ENCODE results near the gene APEH.

APEH gene

DNA sequence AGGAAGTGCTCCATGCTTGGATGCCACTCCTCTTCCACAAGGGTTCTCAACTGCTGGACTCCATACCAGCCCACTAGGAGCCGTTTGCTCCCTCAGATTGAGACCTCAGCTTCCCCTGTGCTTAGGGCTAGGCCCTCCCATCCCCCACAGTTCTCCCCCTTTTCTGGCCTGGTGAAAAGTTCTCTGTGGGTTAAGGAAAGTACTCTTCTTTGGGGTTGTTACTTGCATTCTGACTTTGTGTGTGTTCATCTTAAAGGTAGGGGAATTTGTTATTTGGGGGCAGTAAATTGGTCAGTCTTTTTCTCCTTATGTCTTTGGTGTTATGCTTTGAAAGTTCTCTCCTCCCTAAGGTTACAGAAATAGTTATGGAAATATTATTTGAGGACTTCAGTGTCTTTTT, 24.0 kb upstream of the APEH start:
- DNase-seq (ENCODE audit: extremely low read depth in 1 of 2, low read depth in 1 of 2) = no peak

DNA sequence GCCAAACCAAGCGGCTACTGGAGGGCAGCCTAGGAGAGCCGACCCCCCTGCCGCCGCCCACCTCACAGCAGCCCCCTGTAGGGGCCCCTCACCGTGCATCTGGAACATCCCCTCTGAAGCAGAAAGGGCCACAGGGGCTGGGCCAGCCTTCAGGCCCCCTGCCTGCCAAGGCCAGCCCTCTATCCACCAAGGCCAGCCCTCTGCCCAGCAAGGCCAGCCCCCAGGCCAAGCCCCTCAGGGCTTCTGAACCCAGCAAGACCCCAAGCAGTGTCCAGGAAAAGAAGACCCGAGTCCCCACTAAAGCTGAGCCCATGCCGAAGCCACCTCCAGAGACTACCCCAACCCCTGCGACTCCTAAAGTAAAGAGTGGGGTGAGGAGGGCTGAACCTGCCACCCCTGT, 23.5 kb upstream of the APEH start:
- no peak for DNase-seq (ENCODE audit: extremely low read depth in 1 of 2, low read depth in 1 of 2)

DNA sequence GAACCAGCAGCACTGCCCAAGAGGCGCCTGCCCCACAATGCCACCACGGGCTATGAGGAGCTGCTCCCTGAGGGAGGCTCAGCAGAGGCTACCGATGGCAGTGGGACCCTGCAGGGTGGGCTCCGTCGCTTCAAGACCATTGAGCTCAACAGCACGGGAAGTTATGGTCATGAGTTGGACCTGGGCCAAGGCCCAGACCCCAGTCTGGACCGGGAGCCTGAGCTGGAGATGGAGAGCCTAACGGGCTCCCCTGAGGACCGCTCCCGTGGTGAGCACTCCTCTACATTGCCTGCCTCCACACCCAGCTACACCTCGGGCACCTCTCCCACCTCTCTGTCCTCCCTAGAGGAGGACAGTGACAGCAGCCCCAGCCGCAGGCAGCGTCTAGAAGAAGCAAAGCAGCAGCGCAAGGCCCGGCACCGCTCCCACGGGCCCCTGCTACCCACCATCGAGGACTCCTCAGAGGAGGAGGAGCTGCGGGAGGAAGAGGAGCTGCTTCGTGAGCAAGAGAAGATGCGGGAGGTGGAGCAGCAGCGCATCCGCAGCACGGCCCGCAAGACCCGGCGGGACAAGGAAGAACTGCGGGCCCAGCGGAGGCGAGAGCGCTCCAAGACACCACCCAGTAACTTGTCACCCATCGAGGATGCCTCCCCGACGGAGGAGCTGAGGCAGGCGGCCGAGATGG, 21.8 kb upstream of the APEH start:
- DNase-seq (ENCODE audit: extremely low read depth in 1 of 2, low read depth in 1 of 2) = no peak

DNA sequence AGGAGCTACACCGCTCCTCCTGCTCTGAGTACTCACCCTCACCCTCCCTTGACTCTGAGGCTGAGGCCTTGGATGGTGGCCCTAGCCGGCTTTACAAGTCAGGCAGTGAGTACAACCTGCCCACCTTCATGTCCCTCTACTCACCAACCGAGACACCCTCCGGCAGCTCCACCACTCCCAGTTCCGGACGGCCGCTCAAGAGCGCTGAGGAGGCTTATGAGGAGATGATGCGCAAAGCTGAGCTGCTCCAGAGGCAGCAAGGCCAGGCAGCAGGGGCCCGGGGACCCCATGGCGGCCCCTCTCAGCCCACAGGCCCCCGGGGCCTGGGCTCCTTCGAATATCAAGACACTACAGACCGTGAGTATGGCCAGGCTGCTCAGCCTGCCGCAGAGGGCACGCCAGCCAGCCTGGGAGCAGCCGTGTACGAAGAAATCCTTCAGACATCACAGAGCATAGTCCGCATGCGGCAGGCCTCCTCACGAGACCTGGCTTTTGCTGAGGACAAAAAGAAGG, 21.2 kb upstream of the APEH start:
- no peak for DNase-seq (ENCODE audit: extremely low read depth in 1 of 2, low read depth in 1 of 2)

DNA sequence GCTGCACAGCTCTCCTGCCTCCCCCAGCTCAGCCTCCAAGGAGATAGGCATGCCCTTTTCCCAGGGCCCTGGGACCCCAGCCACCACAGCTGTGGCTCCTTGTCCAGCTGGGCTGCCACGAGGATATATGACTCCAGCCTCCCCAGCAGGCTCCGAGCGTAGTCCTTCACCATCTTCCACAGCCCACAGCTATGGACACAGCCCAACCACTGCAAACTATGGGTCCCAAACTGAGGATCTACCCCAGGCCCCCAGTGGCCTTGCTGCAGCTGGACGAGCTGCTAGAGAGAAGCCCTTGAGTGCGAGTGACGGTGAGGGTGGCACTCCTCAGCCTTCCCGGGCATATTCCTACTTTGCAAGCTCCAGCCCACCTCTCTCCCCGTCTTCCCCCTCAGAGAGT, 20.5 kb upstream of the APEH start:
- no peak for DNase-seq (ENCODE audit: extremely low read depth in 1 of 2, low read depth in 1 of 2)

DNA sequence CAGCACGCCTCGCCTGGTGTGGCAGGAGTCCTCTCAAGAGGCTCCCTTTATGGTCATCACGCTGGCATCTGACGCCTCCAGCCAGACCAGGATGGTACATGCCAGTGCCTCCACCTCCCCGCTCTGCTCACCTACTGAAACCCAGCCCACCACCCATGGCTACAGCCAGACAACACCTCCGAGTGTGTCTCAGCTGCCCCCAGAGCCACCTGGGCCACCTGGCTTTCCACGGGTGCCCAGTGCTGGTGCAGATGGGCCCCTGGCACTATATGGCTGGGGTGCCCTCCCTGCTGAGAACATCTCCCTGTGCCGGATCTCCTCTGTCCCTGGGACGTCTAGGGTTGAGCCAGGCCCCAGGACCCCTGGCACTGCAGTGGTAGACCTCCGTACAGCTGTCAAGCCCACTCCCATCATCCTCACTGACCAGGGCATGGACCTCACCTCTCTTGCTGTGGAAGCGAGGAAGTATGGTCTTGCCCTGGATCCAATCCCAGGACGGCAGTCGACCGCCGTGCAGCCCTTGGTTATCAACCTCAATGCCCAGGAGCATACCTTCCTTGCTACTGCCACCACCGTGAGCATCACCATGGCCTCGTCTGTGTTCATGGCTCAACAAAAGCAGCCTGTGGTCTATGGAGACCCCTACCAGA, 19.9 kb upstream of the APEH start:
- DNase-seq (ENCODE audit: extremely low read depth in 1 of 2, low read depth in 1 of 2) = no peak

DNA sequence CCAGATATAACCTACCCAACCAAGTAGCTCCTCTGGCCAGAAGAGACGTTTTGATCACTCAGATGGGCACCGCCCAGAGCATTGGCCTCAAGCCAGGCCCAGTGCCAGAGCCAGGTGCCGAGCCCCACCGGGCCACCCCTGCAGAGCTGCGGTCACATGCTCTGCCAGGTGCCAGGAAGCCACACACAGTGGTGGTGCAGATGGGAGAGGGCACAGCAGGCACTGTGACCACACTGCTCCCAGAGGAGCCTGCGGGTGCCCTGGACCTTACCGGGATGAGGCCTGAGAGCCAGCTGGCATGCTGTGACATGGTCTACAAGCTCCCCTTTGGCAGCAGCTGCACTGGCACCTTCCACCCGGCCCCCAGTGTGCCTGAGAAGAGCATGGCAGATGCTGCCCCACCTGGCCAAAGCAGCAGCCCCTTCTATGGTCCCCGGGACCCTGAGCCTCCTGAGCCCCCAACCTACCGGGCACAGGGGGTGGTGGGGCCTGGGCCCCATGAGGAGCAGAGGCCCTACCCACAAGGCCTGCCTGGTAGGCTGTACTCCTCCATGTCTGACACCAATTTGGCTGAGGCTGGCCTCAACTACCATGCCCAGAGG, 19.1 kb upstream of the APEH start:
- no peak for DNase-seq (ENCODE audit: extremely low read depth in 1 of 2, low read depth in 1 of 2)

DNA sequence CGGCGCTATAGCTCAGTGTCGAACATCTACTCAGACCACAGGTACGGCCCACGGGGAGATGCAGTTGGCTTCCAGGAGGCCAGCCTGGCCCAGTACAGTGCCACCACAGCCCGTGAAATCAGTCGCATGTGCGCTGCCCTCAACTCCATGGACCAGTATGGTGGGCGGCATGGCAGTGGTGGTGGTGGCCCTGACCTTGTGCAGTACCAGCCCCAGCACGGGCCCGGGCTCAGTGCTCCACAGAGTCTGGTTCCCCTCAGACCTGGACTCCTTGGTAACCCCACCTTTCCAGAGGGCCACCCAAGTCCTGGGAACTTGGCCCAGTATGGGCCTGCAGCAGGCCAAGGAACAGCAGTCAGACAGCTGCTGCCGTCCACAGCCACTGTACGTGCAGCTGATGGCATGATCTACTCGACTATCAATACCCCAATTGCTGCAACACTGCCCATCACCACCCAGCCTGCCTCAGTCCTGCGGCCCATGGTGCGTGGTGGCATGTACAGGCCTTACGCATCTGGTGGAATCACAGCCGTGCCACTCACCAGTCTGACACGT, 18.3 kb upstream of the APEH start:
- no peak for DNase-seq (ENCODE audit: extremely low read depth in 1 of 2, low read depth in 1 of 2)

DNA sequence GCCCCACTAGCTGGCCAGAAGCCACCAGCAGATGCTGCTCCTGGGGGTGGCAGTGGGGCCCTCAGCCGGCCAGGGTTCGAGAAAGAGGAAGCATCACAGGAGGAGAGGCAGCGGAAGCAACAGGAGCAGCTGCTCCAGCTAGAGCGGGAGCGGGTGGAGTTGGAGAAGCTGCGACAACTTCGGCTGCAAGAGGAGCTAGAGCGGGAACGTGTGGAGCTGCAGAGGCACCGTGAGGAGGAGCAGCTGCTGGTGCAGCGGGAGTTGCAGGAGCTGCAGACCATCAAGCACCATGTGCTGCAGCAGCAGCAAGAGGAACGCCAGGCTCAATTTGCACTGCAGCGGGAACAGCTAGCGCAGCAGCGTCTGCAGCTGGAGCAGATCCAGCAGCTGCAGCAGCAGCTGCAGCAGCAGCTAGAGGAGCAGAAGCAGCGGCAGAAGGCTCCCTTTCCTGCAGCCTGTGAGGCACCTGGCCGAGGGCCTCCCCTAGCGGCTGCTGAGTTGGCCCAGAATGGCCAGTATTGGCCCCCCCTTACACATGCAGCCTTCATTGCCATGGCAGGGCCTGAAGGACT, 17.5 kb upstream of the APEH start:
- no peak for DNase-seq (ENCODE audit: extremely low read depth in 1 of 2, low read depth in 1 of 2)

DNA sequence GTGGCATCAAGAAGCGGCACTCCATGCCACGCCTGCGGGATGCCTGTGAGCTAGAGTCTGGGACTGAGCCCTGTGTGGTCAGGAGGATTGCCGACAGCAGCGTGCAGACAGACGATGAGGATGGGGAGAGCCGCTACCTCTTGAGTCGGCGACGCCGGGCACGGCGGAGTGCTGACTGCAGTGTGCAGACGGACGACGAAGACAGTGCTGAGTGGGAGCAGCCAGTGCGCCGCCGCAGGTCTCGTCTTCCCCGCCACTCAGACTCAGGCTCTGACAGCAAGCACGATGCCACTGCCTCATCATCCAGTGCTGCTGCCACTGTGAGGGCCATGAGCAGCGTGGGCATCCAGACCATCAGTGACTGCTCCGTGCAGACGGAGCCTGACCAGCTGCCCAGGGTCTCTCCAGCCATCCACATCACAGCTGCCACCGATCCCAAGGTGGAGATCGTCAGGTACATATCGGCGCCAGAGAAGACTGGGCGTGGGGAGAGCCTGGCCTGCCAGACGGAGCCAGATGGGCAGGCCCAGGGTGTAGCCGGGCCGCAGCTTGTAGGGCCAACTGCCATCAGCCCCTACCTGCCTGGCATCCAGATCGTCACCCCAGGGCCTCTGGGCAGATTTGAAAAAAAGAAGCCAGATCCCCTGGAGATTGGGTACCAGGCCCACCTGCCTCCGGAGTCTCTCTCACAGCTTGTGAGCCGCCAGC, 16.8 kb upstream of the APEH start:
- no peak for DNase-seq (ENCODE audit: extremely low read depth in 1 of 2, low read depth in 1 of 2)

DNA sequence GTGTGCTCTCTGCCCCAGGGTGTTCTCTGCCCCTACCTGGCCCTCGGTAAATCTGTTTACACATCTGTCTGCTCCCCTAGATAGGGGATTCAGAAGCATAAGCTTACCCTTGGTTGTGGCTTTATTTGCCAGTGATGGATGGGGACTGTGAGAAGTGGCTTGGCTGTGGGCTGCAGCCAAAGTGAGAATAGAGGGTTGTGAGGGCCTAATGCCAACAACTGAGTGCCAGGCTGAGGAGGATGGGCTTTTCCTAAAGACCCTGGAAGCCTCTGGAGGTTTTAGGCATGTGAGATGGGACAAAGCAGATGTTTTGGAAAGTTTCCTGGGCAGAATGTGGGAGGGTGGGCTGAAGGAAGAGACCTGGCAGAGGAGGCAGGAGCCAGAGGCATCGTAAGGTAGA, 15.4 kb upstream of the APEH start:
- DNase-seq (ENCODE audit: extremely low read depth in 1 of 2, low read depth in 1 of 2) = no peak

DNA sequence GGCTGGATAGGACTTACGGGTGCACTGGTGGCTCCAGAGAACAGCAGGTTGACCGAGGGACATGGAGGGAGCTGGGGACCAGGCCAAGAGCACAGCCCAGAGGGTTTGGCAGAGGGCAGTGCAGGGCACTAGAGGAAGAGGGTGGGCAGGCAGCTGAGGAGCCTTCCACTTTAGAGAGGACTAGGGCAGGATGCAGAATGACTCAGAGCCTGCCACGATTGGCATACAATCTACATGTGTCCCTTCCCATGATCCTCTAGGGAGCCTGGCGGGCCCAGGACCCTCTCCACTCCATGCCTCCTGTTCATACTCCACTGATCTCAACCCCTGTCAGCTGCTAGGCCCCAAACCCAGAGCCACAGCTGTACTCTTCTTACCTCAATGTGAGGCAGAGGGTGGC, 14.4 kb upstream of the APEH start:
- no peak for DNase-seq (ENCODE audit: extremely low read depth in 1 of 2, low read depth in 1 of 2)

DNA sequence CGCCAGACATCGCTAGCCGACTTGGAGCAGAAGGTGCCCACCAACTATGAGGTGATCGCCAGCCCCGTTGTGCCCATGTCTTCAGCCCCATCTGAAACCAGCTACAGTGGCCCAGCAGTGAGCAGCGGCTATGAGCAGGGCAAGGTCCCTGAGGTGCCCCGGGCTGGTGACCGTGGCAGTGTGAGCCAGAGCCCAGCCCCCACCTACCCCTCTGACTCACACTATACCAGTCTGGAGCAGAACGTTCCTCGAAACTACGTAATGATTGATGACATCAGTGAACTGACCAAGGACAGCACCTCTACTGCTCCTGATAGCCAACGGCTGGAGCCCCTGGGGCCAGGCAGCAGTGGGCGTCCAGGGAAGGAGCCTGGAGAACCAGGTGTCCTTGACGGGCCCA, 12.9 kb upstream of the APEH start:
- no peak for DNase-seq (ENCODE audit: extremely low read depth in 1 of 2, low read depth in 1 of 2)

DNA sequence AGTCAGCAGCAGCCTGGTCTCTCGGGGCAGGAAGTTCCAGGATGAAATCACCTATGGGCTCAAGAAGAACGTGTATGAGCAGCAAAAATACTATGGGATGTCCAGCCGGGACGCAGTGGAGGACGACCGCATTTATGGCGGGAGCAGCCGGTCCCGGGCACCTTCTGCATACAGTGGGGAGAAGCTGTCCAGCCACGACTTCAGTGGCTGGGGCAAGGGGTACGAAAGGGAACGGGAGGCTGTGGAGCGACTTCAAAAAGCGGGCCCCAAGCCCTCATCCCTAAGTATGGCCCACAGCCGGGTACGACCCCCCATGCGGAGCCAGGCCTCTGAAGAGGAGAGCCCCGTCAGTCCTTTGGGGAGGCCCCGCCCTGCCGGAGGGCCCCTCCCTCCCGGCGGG, 12.1 kb upstream of the APEH start:
- no peak for DNase-seq (ENCODE audit: extremely low read depth in 1 of 2, low read depth in 1 of 2)

DNA sequence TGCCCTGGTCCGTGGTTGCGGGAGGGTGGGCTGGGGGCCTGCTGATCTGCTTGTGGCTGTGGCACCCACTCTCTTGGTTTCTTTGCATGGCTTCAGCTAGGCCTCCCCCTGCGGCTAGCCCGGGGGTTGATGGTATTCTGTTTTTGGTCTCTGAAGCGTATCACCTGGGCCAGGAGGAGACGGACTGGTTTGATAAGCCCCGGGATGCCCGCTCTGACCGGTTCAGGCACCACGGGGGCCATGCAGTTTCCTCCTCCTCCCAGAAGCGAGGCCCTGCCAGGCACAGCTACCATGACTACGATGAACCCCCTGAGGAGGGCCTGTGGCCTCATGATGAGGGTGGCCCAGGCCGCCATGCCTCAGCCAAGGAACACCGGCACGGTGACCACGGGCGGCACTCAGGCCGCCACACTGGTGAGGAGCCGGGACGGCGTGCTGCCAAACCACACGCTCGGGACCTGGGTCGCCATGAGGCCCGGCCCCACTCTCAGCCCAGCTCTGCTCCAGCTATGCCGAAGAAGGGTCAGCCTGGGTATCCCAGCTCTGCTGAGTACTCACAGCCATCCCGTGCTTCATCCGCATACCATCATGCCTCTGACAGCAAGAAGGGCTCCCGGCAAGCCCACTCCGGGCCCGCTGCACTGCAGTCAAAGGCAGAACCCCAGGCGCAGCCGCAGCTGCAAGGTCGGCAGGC, 11.3 kb upstream of the APEH start:
- no peak for DNase-seq (ENCODE audit: extremely low read depth in 1 of 2, low read depth in 1 of 2)

DNA sequence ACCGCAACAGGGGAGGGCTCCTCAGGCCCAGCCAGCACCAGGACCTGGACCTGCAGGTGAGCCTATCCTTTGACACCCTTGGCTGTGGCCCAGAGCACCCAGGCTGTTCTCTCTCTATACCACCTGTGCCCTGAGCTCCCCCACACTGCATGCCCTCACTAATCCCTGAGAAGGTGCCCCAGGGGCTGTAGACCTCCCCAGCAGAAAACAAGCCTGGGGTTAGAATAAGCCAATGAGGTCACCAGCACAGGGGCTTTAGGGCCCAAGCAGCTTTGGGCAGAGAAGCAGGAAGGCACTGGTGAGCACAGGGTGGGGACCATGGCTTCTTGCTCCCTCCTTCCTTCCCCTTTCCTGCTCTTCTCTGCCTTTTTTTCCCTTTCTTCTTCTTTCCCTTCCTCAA, 10.3 kb upstream of the APEH start:
- no peak for DNase-seq (ENCODE audit: extremely low read depth in 1 of 2, low read depth in 1 of 2)

DNA sequence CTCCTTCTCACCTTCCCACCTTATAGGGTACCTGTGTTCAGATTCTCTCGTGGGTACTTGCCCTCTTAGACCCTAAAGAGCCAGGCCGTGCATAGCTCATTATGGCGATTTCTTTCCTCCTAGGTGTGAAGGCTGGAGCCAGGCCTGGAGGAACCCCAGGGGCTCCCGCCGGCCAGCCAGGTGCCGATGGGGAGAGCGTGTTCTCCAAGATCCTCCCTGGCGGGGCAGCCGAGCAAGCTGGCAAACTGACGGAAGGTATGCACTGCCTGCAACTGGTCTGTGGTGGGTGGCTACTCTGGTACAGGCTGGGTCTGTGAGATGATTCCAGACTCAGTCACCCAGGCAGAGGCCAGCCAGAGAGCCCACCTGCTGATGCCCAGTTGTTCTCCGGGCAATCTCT, 9.9 kb upstream of the APEH start:
- no peak for DNase-seq (ENCODE audit: extremely low read depth in 1 of 2, low read depth in 1 of 2)

DNA sequence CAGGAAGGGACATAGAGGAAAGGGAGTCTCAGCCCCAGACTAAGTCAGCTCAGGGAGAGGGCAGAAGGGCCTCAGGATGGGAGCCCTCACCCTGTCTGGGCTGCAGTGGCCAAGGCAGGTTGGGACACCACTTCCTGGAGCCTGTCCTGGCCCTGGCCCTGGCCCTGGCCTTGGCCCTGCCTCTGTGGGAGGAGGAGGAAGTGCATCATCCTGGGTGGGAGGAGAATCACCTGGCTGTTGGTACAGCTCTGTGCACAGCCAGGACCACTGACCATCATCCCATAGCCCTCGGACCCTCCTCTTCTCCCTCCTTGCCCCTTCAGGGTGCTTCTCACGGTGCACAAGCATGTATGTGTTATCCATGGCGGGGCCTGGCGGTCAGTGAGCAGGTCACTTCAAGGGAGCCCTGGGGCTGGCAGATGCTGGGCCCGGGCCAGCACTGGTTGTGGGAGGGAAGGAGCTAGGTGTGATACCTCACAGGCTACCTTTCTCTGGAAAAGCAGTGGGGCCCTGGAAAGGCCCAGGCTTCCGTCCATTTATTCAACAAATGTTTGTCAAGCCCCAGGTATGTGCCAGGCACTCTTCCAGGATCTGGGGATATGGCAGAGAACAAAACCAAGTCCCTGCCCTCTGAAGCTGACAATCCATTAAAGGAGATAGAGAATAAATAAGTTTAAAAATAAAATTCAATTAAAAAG, 8.2 kb upstream of the APEH start:
- no peak for DNase-seq (ENCODE audit: extremely low read depth in 1 of 2, low read depth in 1 of 2)

DNA sequence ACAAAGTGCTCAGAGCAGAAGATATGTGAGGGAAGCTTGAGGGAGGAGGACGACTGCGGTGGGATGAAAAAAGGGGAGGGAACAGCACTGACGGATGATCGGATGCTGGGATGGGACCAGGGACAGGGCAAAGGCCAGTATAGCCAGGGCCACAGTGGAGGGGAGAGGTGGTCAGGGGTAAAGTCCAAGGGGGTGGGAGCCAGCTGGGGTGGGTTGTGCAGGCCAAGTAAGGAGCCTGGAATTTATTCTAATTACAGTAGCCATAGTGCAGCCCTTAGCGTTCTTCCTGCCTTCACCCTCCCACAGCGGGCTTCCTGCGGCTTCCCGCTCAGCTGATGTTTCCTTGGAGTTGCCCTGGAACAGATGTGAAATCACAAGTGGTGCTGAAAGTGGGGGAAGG, 7.6 kb upstream of the APEH start:
- DNase-seq (ENCODE audit: extremely low read depth in 1 of 2, low read depth in 1 of 2) = no peak

All from stimulated activated CD8-positive, alpha-beta memory T cell treated with anti-CD3 and anti-CD28 coated beads, Interleukin-7, amount 100 ng/mL, for 48 hours (primary cell).